Uterus (tissue), 2 donors: ENCODE measurements around the gene AWAT1.

ENCODE experiments used
- POLR2A ChIP-seq, 2 donors: fragments of 450-650 bp; IDR thresholded peaks; one replicate each; pipeline ENCODE4 v1.6.1; 2016; ENCODE audit warnings: antibody characterized with exemption in 2 of 2, mild to moderate bottlenecking in 1 of 2, moderate library complexity in 1 of 2
- TF ChIP-seq, protein P1 (sequence below), 4 experiments: fragments of 200-600 bp in 2 of 4; fragments of 450-650 bp in 2 of 4; sonication (generic) in 2 of 4; IDR thresholded peaks; one replicate each; pipeline ENCODE4 v1.5.1; 2016 to 2019; ENCODE audit warnings: antibody characterized with exemption in 4 of 4, mild to moderate bottlenecking in 2 of 4, moderate library complexity in 1 of 4

DNA sequence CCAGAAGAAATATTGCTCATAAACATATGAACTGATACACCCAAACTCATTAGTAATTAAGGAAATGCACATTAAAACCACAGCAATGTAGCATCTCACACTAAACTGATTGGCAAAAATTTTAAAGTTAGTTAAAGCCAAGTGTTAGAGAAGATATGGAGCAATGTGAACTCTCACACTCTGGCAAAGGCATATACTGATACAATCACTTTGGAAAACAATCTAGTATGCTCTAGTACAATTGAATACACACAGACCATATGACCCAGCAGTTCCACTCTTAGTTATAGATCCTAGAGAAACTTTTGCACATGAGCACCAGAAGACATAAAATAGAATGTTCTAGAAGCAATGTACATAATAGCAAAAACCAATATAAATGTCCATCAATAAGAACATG is 8.4 kb upstream of the AWAT1 start:
- TF ChIP-seq, protein P1, sequence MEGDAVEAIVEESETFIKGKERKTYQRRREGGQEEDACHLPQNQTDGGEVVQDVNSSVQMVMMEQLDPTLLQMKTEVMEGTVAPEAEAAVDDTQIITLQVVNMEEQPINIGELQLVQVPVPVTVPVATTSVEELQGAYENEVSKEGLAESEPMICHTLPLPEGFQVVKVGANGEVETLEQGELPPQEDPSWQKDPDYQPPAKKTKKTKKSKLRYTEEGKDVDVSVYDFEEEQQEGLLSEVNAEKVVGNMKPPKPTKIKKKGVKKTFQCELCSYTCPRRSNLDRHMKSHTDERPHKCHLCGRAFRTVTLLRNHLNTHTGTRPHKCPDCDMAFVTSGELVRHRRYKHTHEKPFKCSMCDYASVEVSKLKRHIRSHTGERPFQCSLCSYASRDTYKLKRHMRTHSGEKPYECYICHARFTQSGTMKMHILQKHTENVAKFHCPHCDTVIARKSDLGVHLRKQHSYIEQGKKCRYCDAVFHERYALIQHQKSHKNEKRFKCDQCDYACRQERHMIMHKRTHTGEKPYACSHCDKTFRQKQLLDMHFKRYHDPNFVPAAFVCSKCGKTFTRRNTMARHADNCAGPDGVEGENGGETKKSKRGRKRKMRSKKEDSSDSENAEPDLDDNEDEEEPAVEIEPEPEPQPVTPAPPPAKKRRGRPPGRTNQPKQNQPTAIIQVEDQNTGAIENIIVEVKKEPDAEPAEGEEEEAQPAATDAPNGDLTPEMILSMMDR (IDR thresholded peaks at IDR 0.05): no peak
- no peak for TF ChIP-seq POLR2A (IDR thresholded peaks at IDR 0.05)
